Measurements from ENCODE around the gene FCRLA. TPM values are rescaled to one million over a fixed set of nuclear protein-coding genes. Genes with fewer than 3 reads are reported as not detected.

Gene FCRLA
- polyA plus RNA-seq, 4 donors = 0.11 to 0.34 (median 0.12) TPM; not detected in 1

- no peak for DNase-seq (ENCODE audit: low read depth in 4 of 4, low spot score in 3 of 4)
These were observed 23.1 kb downstream of the FCRLA start for GRCh38 chr1:161730050-161730564.

- DNase-seq (ENCODE audit: low read depth in 4 of 4, low spot score in 3 of 4) = no peak
These were observed 24.2 kb downstream of the FCRLA start for GRCh38 chr1:161731241-161731640.

DNA sequence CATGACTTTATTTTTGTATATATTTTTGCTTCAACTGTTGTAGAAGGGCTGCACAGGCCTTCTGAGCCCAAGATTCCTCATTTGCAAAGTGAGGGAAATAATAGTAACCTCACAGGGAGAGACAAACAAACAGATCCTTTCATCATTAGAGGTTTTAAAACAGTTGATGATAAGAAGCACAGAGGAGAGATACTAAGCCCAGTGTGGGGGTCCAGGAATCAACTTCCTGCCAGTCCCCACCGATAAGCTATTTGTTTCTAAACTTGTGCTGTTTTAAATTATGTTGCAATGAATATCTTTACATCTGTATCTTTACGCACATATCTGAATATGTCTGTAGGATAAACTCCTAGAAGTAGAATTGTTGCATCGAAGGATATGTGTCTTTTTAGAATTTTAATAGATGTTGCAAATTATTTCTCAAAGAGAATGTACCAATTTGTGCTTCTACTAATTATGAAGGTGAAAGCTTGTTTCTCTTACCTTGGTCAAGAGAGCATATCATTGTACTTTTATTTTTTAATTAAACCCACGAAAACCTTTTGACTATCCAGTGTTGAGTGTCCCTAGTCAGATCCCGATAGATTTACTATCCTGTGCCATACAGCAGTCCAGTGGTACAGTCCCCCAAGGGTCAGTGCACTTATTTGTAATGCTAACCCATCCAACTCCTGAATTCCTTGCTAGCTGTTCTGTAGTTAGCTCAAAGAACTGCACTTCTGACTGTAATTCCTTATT is 25.1 kb downstream of the FCRLA start:
- DNase-seq (ENCODE audit: low read depth in 4 of 4, low spot score in 3 of 4) = no peak

DNA sequence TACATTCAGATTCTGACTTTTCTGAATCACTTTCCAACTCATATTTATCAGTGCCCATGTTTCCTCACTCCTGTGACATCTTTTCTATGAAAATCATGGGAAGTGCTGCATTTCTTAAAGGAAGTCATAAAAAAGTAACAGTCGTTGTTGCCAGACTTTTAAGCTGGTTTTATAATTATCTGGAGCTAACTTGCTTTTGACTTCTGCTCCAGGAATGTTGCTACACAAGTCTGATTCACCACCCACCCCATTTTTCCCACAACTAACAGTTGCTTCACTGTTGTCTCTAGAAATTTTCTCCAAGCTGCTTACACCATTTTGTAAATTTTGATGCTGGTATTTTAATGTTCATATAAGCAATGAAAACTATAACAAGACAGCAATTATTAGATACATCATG is 26.5 kb downstream of the FCRLA start:
- no peak for DNase-seq (ENCODE audit: low read depth in 4 of 4, low spot score in 3 of 4)

DNA sequence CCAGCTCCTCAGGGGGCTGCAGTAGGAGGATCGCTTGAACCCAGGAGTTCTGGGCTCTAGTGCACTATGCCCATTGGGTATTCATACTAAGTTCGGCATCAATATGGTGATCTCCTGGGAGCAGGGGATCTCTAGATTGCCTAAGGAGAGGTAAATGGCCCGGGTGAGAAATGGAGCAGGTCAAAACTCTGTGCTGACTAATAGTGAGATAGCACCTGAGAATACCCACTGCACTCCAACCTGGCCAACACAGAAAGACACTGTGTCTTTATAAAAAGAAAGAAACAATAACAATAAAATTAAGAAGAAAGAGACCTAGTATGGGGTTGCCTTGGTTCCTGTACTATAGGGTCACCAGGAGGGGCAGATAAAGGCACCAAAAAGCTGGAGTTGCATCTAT is 28.8 kb downstream of the FCRLA start:
- no peak for DNase-seq (ENCODE audit: low read depth in 4 of 4, low spot score in 3 of 4)

- no peak for DNase-seq (ENCODE audit: low read depth in 4 of 4, low spot score in 3 of 4)
These were observed 29.4 kb downstream of the FCRLA start for GRCh38 chr1:161736335-161736969.

DNA sequence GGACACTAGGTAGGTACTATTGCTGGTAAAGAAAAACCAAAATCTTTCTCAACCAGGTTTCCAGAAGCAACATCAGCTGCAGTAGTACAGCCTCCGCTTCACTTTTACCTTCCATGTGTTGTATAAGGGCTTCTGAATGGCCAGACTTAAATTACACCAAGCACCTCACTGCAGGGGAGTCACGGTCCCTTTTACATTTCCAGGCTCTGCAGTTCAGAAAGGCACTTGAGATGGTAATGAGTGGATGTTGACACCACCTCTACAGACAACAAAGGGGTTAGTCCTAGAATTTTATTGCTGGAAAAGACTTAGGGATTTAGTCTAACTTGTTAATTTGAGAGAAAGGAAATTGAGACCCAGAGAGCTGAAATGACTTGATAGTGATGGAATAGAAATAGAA is 30.6 kb downstream of the FCRLA start:
- no peak for DNase-seq (ENCODE audit: low read depth in 4 of 4, low spot score in 3 of 4)

DNA sequence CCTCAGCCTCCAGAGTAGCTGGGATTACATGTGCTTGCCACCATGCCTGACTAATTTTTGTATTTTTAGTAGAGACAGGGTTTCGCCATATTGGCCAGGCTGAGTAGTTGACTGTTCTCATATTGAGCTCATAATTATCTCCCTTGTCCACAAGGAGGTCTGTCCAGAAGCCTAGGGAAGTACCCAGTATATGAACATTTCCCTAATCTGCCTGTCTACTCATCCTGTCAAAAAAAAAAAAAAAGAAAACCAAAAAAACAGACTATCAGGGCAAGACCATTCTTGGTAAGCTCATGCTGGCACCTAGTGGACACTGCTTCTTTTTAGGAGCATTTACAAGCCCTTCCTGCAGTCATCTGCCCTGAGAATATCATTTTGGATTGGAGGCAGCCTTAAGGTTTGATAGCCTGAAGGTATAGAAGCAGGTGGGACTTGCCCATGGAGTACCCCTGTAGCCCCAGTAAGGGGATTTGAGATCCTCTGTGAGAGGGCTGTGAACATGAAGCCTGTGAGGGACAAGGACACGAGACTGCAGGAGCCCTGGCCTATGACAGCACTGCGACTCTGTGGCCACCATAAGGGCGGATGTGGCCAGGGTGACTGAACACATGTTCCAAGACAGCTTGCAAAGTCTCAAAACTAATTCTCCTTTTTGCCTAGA is 31.7 kb downstream of the FCRLA start:
- no peak for DNase-seq (ENCODE audit: low read depth in 4 of 4, low spot score in 3 of 4)

- no peak for DNase-seq (ENCODE audit: low read depth in 4 of 4, low spot score in 3 of 4)
These were observed 33.0 kb downstream of the FCRLA start for GRCh38 chr1:161739865-161740566.

DNA sequence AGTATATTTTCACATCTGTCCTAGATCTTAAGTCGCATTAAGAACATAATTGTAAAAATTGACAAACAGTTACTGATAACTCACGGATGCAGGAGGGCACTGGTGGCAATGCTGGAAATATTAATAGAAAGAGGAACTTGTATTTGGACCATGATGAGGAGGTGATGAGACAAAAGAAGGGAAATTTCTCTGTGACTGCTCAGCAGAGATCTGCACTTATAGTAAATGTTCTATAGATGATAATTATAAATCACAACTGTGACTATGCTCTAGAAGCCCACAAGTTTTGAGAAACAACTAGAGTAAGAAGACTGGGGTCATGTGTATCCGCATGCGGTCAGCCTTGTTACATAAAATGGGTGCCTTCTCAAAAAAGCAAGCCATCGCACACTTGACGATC is 33.9 kb downstream of the FCRLA start:
- DNase-seq (ENCODE audit: low read depth in 4 of 4, low spot score in 3 of 4) = no peak

DNA sequence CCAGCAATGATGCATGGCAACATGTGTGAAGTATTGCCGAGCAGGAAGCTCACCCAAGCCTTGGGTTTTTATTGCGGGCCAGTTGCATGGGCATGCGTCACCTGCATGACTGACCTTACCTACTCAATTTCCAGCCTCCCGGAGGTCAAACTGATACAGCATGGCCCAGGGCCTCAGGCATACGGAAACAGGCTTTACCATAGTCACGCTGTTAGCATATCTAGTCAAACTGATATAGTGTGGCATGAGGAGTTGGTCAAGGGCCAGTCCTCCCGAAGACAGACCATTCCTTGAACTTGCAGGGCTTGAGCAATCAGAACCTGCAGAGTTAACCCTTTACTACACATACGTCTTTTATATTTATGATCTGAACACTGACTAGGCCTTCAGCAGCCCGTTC is 36.2 kb downstream of the FCRLA start:
- DNase-seq (ENCODE audit: low read depth in 4 of 4, low spot score in 3 of 4) = no peak

GRCh38 chr1:161747801-161748200 is 40.8 kb downstream of the FCRLA start:
- DNase-seq (ENCODE audit: low read depth in 4 of 4, low spot score in 3 of 4) = no peak

DNA sequence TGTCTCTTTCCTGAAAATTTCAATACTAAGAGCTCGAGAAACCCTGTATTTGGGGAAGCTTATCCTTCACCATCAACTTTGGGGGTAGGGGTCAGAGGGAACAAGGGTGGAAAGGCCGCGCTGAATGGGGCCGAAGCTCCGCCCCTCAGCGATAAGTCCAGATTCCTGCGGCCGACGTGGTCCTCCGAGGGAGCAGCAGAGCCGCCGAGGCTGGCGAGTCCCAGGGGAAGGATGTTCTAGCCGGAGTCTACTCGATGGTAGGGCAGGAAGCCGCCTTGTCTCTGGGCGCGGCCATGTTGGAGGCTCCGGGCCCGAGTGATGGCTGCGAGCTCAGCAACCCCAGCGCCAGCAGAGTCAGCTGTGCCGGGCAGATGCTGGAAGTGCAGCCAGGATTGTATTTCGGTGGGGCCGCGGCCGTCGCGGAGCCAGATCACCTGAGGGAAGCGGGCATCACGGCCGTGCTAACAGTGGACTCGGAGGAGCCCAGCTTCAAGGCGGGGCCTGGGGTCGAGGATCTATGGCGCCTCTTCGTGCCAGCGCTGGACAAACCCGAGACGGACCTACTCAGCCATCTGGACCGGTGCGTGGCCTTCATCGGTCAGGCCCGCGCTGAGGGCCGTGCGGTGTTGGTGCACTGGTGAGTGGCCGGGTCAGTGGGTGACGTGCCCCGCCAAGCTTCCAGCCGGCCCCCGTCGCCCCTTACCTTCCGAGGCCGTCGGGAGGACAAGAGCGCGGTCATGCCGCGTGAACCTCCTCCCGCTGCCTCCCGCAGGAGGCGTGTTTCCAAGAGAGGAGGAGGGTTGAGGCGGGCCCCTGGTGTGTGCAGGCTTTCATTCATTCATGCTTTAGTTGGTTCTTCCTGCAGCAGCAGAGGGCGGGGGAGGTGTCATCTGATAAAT is 42.7 kb downstream of the FCRLA start, which contains the start of gene DUSP12:
TSS of gene DUSP12 (plus strand) at position 278 of the 899 bp plus-strand sequence. CDS start at position 294, 16 bp downstream.
- peak; percentile 86 to 91 (median 88) for DNase-seq (ENCODE audit: low read depth in 4 of 4, low spot score in 3 of 4)

GRCh38 chr1:161763522-161764098 is 56.6 kb downstream of the FCRLA start:
- no peak for DNase-seq (ENCODE audit: low read depth in 4 of 4, low spot score in 3 of 4)

Other genes starting within 250 kb of the FCRLA start
- 1 to 10 TPM; 5.0 to 8.3 (median 5.3) TPM for gene FCGR2A, start 201.8 kb upstream of the FCRLA start, polyA plus RNA-seq (ENCODE audit: insufficient read length in 4 of 4)
- under 1 TPM; 0.34 to 0.49 (median 0.44) TPM for gene HSPA6, start 182.7 kb upstream of the FCRLA start, polyA plus RNA-seq (ENCODE audit: insufficient read length in 4 of 4)
- 1 to 10 TPM; 1.2 to 2.4 (median 1.5) TPM for gene FCGR3A, start 157.4 kb upstream of the FCRLA start, polyA plus RNA-seq (ENCODE audit: insufficient read length in 4 of 4)
- gene FCGR3B, start 76.1 kb upstream of the FCRLA start, polyA plus RNA-seq (ENCODE audit: insufficient read length in 4 of 4) = under 1 TPM in 3 of 4 donors, not detected in 1; 0.21 to 0.97 (median 0.39) TPM
- gene FCGR2B, start 44.1 kb upstream of the FCRLA start, polyA plus RNA-seq (ENCODE audit: insufficient read length in 4 of 4) = 1 to 10 TPM in 2 of 4 donors, under 1 TPM in 2; 0.53 to 1.7 (median 0.89) TPM
- gene FCRLB, start 14.3 kb downstream of the FCRLA start, polyA plus RNA-seq (ENCODE audit: insufficient read length in 4 of 4) = 1 to 10 TPM; 3.6 to 6.8 (median 5.0) TPM
- gene DUSP12, start 42.6 kb downstream of the FCRLA start, polyA plus RNA-seq (ENCODE audit: insufficient read length in 4 of 4) = 10 to 100 TPM; 31.1 to 41.5 (median 37.5) TPM
- 10 to 100 TPM; 31.7 to 35.8 (median 34.8) TPM for gene ATF6, start 59.1 kb downstream of the FCRLA start, polyA plus RNA-seq (ENCODE audit: insufficient read length in 4 of 4)

Measured in right renal pelvis (tissue), 4 donors.